ENCODE measurements around the gene CHD5.

DNA sequence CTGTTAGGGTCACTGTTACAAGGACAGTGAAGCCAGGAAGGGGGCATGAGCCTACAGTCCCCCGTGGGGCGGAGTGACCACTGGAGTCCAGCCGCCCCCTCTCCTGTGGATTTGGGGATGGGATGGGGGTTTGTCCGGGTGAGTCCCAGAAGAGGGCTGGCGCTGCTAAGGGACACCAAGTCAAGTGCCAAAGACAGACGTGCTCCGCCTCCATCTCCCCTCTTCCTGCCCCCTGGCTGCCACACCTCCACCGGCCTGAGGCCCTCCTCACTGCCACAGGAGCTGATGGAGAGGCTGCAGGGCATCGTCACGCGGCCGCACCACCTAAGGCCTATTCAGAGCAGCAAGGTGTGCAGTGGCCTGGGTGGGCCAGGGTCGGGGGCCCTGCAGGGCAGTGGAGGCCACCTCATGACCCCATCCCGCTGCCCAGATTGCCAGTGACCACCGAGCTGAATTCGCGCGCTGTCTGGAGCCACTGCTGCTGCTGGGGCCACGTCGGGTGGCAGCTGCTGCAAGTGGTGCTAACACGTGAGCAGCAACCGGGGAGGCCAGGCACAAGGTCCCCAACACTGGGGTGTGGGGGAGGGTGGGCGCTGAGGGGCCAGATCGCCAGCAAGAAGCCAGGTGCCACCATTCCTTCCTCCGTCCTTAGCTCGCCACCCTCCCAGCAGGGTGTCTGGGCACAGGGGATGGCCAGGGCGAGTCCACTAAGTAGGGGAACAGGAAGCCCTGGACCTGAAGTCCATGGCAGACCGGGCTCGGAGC is 30.7 kb upstream of the CHD5 start:
- TF ChIP-seq, protein P1, sequence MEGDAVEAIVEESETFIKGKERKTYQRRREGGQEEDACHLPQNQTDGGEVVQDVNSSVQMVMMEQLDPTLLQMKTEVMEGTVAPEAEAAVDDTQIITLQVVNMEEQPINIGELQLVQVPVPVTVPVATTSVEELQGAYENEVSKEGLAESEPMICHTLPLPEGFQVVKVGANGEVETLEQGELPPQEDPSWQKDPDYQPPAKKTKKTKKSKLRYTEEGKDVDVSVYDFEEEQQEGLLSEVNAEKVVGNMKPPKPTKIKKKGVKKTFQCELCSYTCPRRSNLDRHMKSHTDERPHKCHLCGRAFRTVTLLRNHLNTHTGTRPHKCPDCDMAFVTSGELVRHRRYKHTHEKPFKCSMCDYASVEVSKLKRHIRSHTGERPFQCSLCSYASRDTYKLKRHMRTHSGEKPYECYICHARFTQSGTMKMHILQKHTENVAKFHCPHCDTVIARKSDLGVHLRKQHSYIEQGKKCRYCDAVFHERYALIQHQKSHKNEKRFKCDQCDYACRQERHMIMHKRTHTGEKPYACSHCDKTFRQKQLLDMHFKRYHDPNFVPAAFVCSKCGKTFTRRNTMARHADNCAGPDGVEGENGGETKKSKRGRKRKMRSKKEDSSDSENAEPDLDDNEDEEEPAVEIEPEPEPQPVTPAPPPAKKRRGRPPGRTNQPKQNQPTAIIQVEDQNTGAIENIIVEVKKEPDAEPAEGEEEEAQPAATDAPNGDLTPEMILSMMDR (IDR thresholded peaks at IDR 0.05), result no peak
- no peak for TF ChIP-seq ZFX (IDR thresholded peaks at IDR 0.05; ENCODE audit: borderline replicate concordance)
